HepG2 (cell line): ENCODE measurements around the gene PAIP1. TPM values are rescaled to one million over a fixed set of nuclear protein-coding genes. Genes with fewer than 3 reads are reported as not detected.
A peak's percentile ranks its signal among the peaks of the same experiment; 100 is the strongest.

Experiments
- ARID3A ChIP-seq: IDR thresholded peaks from 2 replicates; pipeline ENCODE4 v1.6.1; 2012; ENCODE audit warnings: low read depth, low read length, improper control_type of control experiment
- ATAD3A ChIP-seq: sonication (generic); formaldehyde crosslinking; IDR thresholded peaks from 2 replicates; pipeline ENCODE4 v1.4.0; 2020; ENCODE audit warnings: missing genetic modification reagents
- HNF1B ChIP-seq: sonication (generic); formaldehyde crosslinking; IDR thresholded peaks from 2 replicates; pipeline ENCODE4 v1.5.1; 2020; ENCODE audit warnings: mild to moderate bottlenecking, moderate library complexity, missing genetic modification reagents
- PPARG ChIP-seq: conservative IDR thresholded peaks from 2 replicates; pipeline ENCODE4 v1.6.1; 2016; ENCODE audit warnings: missing biosample characterization, missing genetic modification reagents
- RXRB ChIP-seq: IDR thresholded peaks from 2 replicates; pipeline ENCODE4 v1.6.1; 2016; ENCODE audit warnings: borderline replicate concordance, missing genetic modification reagents, missing compliant biosample characterization
- SMYD3 ChIP-seq: sonication (generic); formaldehyde crosslinking; IDR thresholded peaks from 2 replicates; pipeline ENCODE4 v1.8.1; 2023; ENCODE audit warnings: mild to moderate bottlenecking, missing genetic modification reagents
- THAP9 ChIP-seq: sonication (generic); formaldehyde crosslinking; IDR thresholded peaks from 2 replicates; pipeline ENCODE4; 2020; ENCODE audit warnings: missing genetic modification reagents, mild to moderate bottlenecking, borderline replicate concordance
- ZC3H13 ChIP-seq: sonication (generic); formaldehyde crosslinking; IDR thresholded peaks from 2 replicates; pipeline ENCODE4 v1.8.1; 2023; ENCODE audit warnings: mild to moderate bottlenecking, missing genetic modification reagents, moderate library complexity
- ZMYM4 ChIP-seq: sonication (generic); formaldehyde crosslinking; IDR thresholded peaks from 2 replicates; pipeline ENCODE4 v1.8.1; 2023; ENCODE audit warnings: mild to moderate bottlenecking, missing genetic modification reagents
- ZNF232 ChIP-seq: sonication (generic); formaldehyde crosslinking; IDR thresholded peaks from 2 replicates; pipeline ENCODE4 v1.4.0; 2020; ENCODE audit warnings: missing genetic modification reagents, borderline replicate concordance
- ZNF3 ChIP-seq: IDR thresholded peaks from 2 replicates; pipeline ENCODE4 v1.7.0; 2017; ENCODE audit warnings: inconsistent platforms
- polyA plus RNA-seq, 8 experiments: library from polyadenylated mRNA; depleted of rRNA in 3 of 8; stranded (reverse) in 7 of 8; unstranded in 1 of 8; fragments of >200 nt; fragmentation: Illumina TruSeq in 4 of 8; extraction: Trizol in 4 of 8; gene quantifications; 2 replicates each; pipeline versions ENCODE4 v1.2.1 to v1.2.3, GENCODE V29; 2011 to 2016; ENCODE audit warnings: low read depth in 4 of 8, missing spikeins in 1 of 8, mixed read lengths in 1 of 8; ENCODE audit not compliant: insufficient read depth in 1 of 8
- total RNA-seq, 5 experiments: library from RNA; depleted of rRNA; stranded (reverse); fragments of >200 nt; fragmentation: Illumina TruSeq; extraction: Trizol; gene quantifications; 2 replicates each; pipeline ENCODE4 v1.2.3, GENCODE V29; 2016; ENCODE audit warnings: low read depth in 1 of 5

Gene PAIP1
- total and polyA plus RNA-seq, 2 of the 13 experiments (the other 11 are each of a cell fraction or from before 2014, with no cell fraction given): 96.6 to 116 TPM

- TF ChIP-seq THAP9 (peak; percentile 64; the same call in 1 of the 2 replicates), ZNF232 (CRISPR knock-in tag) (no peak), SMYD3 (0 out of 2 replicates have a peak, but pooled peaks have one; percentile 28), ZMYM4 (CRISPR knock-in tag) (0 out of 2 replicates have a peak, but pooled peaks have one; percentile 33), ZC3H13 (CRISPR knock-in tag) (peak; percentile 49; the same call in 1 of the 2 replicates), HNF1B (CRISPR knock-in tag) (no peak), RXRB (CRISPR knock-in tag) (peak; percentile 3), ZNF3 (peak; percentile 79; the same call in 1 of the 2 replicates), ATAD3A (CRISPR knock-in tag) (no peak), ARID3A (no peak), PPARG (CRISPR knock-in tag) (no peak)
These were observed 72.6 kb downstream of the PAIP1 start (continued) for GRCh38 chr5:43484106-43484849.
